ENCODE results near the gene DMRT1.
A peak's percentile ranks its signal among the peaks of the same experiment; 100 is the strongest.
"Not testable (repeated sequence)": the region's sequence is repeated elsewhere in the genome, so short reads cannot be mapped to it uniquely, and the experiment has no call there.

Gene DMRT1

DNA sequence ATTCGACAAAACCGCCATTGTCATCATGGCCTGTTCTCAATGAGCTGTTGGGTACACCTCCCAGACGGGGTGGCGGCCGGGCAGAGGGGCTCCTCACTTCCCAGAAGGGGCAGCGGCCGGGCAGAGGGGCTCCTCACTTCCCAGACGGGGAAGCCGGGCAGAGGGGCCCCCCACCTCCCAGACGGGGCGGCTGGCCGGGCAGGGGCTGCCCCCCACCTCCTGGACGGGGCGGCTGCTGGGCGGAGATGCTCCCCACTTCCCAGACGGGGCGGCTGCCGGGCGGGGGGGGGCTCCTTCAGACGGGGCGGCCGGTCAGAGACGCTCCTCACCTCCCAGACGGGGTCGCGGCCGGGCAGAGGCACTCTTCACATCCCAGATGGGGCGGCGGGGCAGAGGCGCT is 20.0 kb downstream of the DMRT1 start:
- not testable (repeated sequence) for DNase-seq

GRCh38 chr9:875119-875962 is 33.8 kb downstream of the DMRT1 start:
- no peak for DNase-seq

- DNase-seq: no peak
These were observed 34.9 kb downstream of the DMRT1 start for GRCh38 chr9:876425-876824.

DNA sequence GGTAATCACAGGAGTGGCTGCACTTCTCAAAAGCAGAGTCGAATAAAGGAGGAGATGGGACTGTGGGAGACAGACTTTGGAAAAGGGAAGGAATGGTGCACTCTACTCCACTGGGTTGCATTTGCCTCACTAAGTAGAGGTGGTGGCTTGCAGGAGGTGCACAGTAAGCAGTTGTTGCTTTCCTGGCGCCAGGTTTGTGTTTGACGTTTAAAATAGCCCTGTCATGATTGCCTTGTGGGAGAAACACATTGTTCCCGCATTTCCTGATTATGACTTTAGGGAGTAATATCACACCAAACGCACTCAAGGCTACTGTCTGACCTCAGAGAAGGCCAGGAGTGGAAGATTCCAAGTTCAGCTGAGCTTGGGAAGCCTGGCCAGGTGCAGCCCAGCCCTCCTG is 36.7 kb downstream of the DMRT1 start:
- no peak for DNase-seq

- no peak for DNase-seq
These were observed 39.2 kb downstream of the DMRT1 start for GRCh38 chr9:880725-881124.

DNA sequence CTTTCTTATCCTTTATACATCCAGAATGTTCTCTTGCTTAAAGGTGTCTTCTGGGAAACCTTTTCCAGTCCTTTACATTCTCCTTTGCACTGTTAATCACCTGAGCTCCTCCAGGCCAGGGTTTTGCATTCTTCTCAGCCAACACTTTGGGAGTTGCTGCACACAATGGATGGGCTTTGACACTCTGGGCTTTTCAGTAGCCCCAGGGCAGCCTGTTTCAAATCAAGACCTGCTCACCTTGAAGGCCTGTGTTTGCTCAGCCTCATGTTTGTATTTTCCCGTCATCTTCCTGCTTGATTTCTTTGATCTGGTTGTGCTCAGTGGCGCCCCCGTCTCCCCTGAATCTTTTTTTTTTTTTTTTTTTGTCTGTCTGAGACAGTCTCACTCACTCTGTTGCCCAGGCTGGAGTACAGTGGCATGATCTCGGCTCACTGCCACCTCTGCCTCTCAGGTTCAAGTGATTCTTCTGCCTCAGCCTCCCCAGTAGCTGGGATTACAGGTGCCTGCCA is 41.0 kb downstream of the DMRT1 start:
- DNase-seq: no peak

- no peak for DNase-seq
These were observed 41.5 kb downstream of the DMRT1 start for GRCh38 chr9:883011-883410.

GRCh38 chr9:886886-887285 is 45.4 kb downstream of the DMRT1 start:
- no peak for DNase-seq

DNA sequence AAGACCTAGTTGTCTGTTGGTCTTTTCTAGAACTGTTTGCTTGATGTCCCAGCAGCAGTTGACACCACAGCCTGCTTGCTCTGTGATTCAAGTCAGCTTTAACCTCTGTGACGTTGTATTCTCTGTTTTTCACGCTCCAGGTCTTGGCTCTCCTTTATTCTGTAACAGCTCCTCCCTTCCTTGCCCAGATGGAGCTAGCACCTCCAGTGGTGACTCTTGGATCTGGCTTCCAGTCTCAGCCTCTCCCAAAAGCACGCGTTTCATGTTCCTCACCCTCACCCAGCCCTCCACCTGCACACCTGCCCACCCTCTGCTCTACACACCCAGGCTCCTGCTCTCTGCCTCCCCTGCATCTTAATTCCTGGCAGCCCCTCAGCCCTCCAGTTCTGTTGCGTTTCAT is 50.6 kb downstream of the DMRT1 start:
- DNase-seq: no peak

GRCh38 chr9:893115-893514 is 51.6 kb downstream of the DMRT1 start:
- no peak for DNase-seq

- DNase-seq: peak; percentile 59
These were observed 52.4 kb downstream of the DMRT1 start for GRCh38 chr9:893843-894420.

DNA sequence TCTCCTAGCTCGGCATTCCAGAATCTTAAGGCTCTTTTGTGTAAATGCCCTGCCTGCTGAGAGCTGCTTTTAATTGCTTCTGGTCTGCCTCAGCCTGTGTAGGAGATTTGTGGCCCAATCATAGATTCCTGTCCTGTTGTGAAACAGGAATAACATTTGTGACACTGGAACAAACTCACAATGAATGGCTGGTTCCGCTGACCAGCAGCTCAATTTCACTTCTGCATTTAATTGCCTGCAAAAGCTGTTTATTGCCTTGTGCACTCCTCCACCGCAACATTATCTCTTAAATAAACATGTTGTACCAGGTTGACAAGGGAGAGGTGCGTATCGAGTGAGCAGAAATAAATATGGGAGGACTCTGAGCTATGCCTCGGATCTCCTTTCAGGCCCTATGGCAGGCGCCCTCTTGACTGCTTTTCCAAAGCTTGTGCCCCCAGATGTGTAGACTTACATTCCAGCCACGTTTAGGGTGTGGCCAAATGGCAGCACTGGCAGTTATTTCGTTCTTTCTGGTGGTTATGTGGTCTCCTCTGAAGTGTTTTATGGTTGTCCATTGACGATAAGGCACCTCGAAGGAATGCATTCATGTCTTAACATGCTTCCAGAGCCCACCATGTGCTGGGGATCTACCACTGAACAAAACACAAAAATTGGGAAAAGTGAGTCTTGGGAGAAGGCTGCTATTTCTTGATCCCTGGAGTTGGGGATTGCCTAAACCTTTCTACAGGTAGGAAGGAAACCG is 58.1 kb downstream of the DMRT1 start:
- peak; percentile 21 for DNase-seq

- peak; percentile 37 for DNase-seq
These were observed 62.4 kb downstream of the DMRT1 start for GRCh38 chr9:903886-904285.

DNA sequence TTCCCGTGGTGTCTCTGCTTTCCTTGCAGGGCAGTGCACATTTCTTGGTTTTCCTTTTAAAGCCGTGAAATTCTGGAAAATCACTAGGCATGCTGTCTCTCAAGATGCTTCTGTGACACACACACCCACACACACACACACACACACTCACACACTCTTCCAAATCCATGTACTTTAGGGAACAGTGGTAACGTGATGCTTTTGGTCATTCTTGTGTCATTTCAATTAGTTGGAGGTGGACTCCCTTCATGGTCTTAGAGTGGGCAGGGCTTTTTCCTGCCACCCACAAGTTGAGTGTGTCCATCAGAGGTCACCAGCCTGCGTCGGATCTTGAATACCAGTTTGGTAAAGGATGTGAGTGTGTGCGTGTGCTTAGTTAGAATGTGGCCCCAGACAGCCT is 64.4 kb downstream of the DMRT1 start:
- no peak for DNase-seq

DNA sequence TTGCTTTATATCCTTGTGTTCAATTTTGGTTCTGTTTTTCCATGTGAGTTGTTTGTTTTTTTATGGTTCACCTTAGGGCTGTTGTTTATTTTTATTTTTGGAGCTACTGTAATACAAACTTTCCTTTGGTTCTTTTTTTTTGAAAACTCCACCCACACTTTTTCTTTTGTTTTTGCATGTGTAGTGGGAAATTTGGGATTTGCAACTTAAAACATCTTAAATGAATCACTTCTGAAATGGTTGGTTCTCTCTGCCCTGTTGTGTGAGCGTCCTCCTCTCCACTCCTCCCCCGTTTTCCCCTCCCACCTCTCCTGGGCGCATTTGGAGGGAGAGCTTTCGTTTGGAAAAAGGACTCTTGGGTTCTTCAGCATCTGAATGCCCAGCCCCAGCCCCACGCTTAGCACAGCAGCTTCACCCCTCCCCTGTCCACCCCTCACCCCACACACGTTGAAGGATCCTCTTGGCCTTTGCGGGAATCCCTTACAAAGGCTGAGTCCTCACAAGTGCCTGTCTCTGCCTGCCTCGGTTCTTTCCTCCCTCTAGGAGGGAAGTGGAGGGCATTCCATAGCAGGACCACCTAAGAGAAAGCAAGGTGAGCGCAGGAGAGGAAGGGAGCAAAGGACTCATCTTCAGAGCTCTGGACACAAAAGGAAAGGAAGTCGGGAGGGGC is 67.2 kb downstream of the DMRT1 start:
- no peak for DNase-seq

GRCh38 chr9:911005-911404 is 69.5 kb downstream of the DMRT1 start:
- no peak for DNase-seq

DNA sequence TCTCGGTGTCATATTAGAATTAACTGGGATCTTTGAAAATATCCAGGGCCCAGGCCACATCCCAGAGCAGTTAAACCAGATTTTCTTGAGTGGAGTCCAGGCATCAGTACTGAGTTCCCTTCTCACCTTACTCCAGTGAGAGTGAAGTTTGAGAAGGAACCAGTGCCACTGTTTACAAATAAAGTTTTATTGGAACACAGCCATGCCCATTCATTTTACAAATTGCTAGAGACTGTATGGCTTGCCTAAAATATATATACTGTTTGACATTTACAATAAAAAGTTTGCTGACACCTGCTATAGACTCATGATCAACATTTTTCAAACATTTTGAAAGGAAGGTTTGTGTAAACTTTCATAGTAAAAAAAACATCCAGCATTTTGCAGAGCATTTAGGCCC is 71.3 kb downstream of the DMRT1 start:
- DNase-seq: no peak

- DNase-seq: not testable (repeated sequence)
These were observed 72.0 kb downstream of the DMRT1 start for GRCh38 chr9:913526-913925.

DNA sequence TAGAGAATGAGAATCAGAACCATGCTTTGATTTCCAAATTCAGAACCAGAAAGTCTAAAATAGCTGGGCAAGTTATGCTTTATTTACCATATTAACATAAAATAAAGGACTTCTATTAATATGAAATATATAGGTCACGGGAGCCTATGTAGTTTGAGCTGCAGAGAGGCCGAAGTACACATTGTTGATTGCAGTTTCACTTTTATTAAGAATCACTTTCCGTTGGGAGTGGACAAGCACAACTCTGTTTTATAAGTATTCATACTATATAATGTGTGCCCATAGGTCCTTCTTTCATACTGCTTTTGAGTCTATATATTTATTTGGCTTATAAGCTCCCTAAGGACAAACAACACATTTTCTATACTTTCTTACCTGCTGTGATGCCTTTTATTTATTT is 76.2 kb downstream of the DMRT1 start:
- DNase-seq: no peak

GRCh38 chr9:920927-921326 is 79.4 kb downstream of the DMRT1 start:
- DNase-seq: no peak

DNA sequence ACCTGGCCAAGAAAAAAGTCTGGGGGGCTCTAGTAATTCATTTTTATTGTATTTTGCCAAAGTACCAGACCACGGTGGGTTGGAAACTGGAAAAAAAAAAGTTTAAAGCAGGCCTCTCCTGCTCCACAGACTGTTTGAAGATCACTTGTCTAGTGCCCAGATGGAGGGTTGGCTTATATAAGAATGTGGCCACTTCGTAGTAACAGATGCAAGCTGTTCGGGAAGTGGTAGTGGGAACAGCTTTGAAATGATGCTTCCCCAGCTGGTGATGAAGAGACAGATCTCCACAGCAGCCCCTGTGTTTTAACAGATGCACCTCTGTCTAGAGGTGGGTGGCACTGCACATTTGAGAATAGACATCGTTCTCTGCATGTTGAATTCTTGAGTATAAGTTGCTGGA is 80.7 kb downstream of the DMRT1 start:
- DNase-seq: no peak

GRCh38 chr9:922731-923130 is 81.2 kb downstream of the DMRT1 start:
- DNase-seq: no peak

- DNase-seq: no peak
These were observed 85.5 kb downstream of the DMRT1 start for GRCh38 chr9:926976-927375.
